NCI-H748 (cell line): ENCODE data around the gene GRID2IP.
"Not testable (repeated sequence)": the region's sequence is repeated elsewhere in the genome, so short reads cannot be mapped to it uniquely, and the experiment has no call there.

ENCODE experiments used
- DNase-seq: peaks from one replicate; lab custom pipeline; 2025; ENCODE audit not compliant: unreplicated experiment; lab: John Stamatoyannopoulos, UW

GRID2IP gene

GRCh38 chr7:6495597-6496262 lies 55.5 kb downstream of the GRID2IP start:
- no peak for DNase-seq

GRCh38 chr7:6494365-6494764 lies 56.9 kb downstream of the GRID2IP start:
- DNase-seq = no peak

- no peak for DNase-seq
Measured at GRCh38 chr7:6491194-6491593, 60.1 kb downstream of the GRID2IP start.

GRCh38 chr7:6489612-6490011 lies 61.6 kb downstream of the GRID2IP start:
- DNase-seq = no peak

GRCh38 chr7:6487184-6487545 lies 64.1 kb downstream of the GRID2IP start:
- DNase-seq = no peak

GRCh38 chr7:6486438-6487183 lies 64.7 kb downstream of the GRID2IP start:
- DNase-seq = no peak

- no peak for DNase-seq
Measured at GRCh38 chr7:6482743-6483119, 68.5 kb downstream of the GRID2IP start.

- no peak for DNase-seq
Measured at GRCh38 chr7:6482307-6482706, 69.0 kb downstream of the GRID2IP start.

GRCh38 chr7:6481445-6481844 lies 69.8 kb downstream of the GRID2IP start:
- no peak for DNase-seq

- DNase-seq = no peak
Measured at GRCh38 chr7:6480323-6480660, 71.0 kb downstream of the GRID2IP start.

GRCh38 chr7:6479067-6479466 lies 72.2 kb downstream of the GRID2IP start:
- DNase-seq = no peak

GRCh38 chr7:6478186-6478585 lies 73.1 kb downstream of the GRID2IP start:
- no peak for DNase-seq

GRCh38 chr7:6477318-6477660 lies 74.0 kb downstream of the GRID2IP start:
- DNase-seq = no peak

- DNase-seq = no peak
Measured at GRCh38 chr7:6476596-6477317, 74.5 kb downstream of the GRID2IP start.

- DNase-seq = no peak
Measured at GRCh38 chr7:6475433-6476186, 75.7 kb downstream of the GRID2IP start.

GRCh38 chr7:6465862-6466261 lies 85.4 kb downstream of the GRID2IP start:
- DNase-seq = no peak

GRCh38 chr7:6463609-6464008 lies 87.7 kb downstream of the GRID2IP start:
- not testable (repeated sequence) for DNase-seq

- no peak for DNase-seq
Measured at GRCh38 chr7:6461946-6462550, 89.2 kb downstream of the GRID2IP start.

- no peak for DNase-seq
Measured at GRCh38 chr7:6460990-6461584, 90.2 kb downstream of the GRID2IP start.

GRCh38 chr7:6460303-6460702 lies 91.0 kb downstream of the GRID2IP start:
- DNase-seq = no peak

GRCh38 chr7:6458676-6459075 lies 92.6 kb downstream of the GRID2IP start:
- DNase-seq = not testable (repeated sequence)
